HepG2 (cell line): Measurements from ENCODE around the gene FILIP1. TPM values are rescaled to one million over a fixed set of nuclear protein-coding genes. Genes with fewer than 3 reads are reported as not detected.

Experiments used
- ATAC-seq: fragments of 200-7000 bp; cut with Tn5 transposase; 3 replicates; pipeline ENCODE4 v1.9.1; 2020; ENCODE audit warnings: mild to moderate bottlenecking, moderate library complexity
- BruUV-seq: library from RNA; stranded (reverse); fragments of 400-500 nt; replicated peaks from 2 replicates; lab custom pipeline; 2021; lab: Mats Ljungman, UMichigan
- CTCF ChIA-PET: fragments of 300-600 bp; formaldehyde crosslinking; extraction: SDS; loops from one replicate; lab custom pipeline; 2021; ENCODE audit warnings: low total read pairs, inconsistent platforms, low intra/inter-chr PET ratio; lab: Yijun Ruan, JAX
- POLR2A ChIA-PET: fragments of 350-600 bp; sonication (Branson Sonifier 250); formaldehyde crosslinking; loops from one replicate; lab custom pipeline; 2020; ENCODE audit warnings: antibody characterized with exemption, inconsistent platforms; lab: Yijun Ruan, JAX
- DNase-seq: peaks from one replicate; pipeline ENCODE4 v3.0.0-alpha.2; 2015; ENCODE audit warnings: low spot score
- FAIRE-seq: peaks from 3 replicates; lab custom pipeline; 2011; peaks lifted over from hg19 to GRCh38; lab: Jason Lieb, UNC
- H2AFZ ChIP-seq: one replicate; pipeline ENCODE4 v1.6.1; 2011; ENCODE audit warnings: low read length, inconsistent platforms
- H3K27ac ChIP-seq: fragments of 300-600 bp; 3 replicates; pipeline ENCODE4 v1.8.0; 2011; ENCODE audit warnings: mixed run types, mild to moderate bottlenecking, mixed read lengths, low read length, inconsistent platforms; ENCODE audit not compliant: insufficient read depth; ENCODE audit errors: extremely low read length
- H3K27me3 ChIP-seq, 2 experiments: fragments of 200-600 bp in 1 of 2; 2 replicates in 1 of 2; 3 replicates in 1 of 2; pipeline versions ENCODE4 v1.6.0 to v1.8.0; 2011; ENCODE audit warnings: low read length in 2 of 2, mild to moderate bottlenecking in 2 of 2, moderate library complexity in 2 of 2, inconsistent platforms in 1 of 2; ENCODE audit not compliant: insufficient read depth in 2 of 2, control insufficient read depth in 1 of 2
- H3K36me3 ChIP-seq, 2 experiments: fragments of 200-600 bp in 1 of 2; replicated peaks in 1 of 2; 2 replicates in 1 of 2; 3 replicates in 1 of 2; pipeline versions ENCODE4 v1.5.1 to v1.8.0; 2011; ENCODE audit warnings: low read length in 2 of 2, inconsistent platforms in 1 of 2; ENCODE audit not compliant: insufficient read depth in 2 of 2, control insufficient read depth in 1 of 2
- H3K4me1 ChIP-seq: 2 replicates; pipeline ENCODE4 v1.5.1; 2012; ENCODE audit warnings: low read length, inconsistent platforms; ENCODE audit not compliant: insufficient read depth
- H3K4me2 ChIP-seq: 2 replicates; pipeline ENCODE4 v1.6.0; 2011; ENCODE audit warnings: low read depth, low read length, inconsistent platforms
- H3K4me3 ChIP-seq, 3 experiments: fragments of 200-600 bp in 1 of 3; sonication (generic), shearing (Covaris generic) in 1 of 3; replicated peaks in 1 of 3; 2 replicates each; pipeline ENCODE4 v1.5.1; 2011 to 2016; ENCODE audit warnings: low read length in 3 of 3, inconsistent platforms in 2 of 3, low read depth in 2 of 3, mild to moderate bottlenecking in 2 of 3, control low read depth in 1 of 3, mixed read lengths in 1 of 3; ENCODE audit not compliant: insufficient read depth in 1 of 3
- H3K79me2 ChIP-seq: one replicate; pipeline ENCODE4 v1.6.1; 2011; ENCODE audit warnings: low read length, inconsistent platforms; ENCODE audit not compliant: insufficient read depth
- H3K9ac ChIP-seq: 2 replicates; pipeline ENCODE4 v1.6.0; 2011; ENCODE audit warnings: mild to moderate bottlenecking, low read depth, low read length, inconsistent platforms; ENCODE audit not compliant: insufficient read depth
- H3K9me3 ChIP-seq: 2 replicates; pipeline ENCODE4 v1.5.1; 2012; ENCODE audit warnings: mild to moderate bottlenecking, low read length
- H4K20me1 ChIP-seq: 2 replicates; pipeline ENCODE4 v1.6.0; 2011; ENCODE audit warnings: inconsistent platforms, mild to moderate bottlenecking, low read length, moderate library complexity; ENCODE audit not compliant: insufficient read depth
- CTCF ChIP-seq: sonication (generic); formaldehyde crosslinking; IDR thresholded peaks from 2 replicates; pipeline ENCODE4 v1.5.0; 2020; ENCODE audit warnings: mild to moderate bottlenecking, missing genetic modification reagents, moderate library complexity
- DZIP1 ChIP-seq: sonication (generic); formaldehyde crosslinking; IDR thresholded peaks from 2 replicates; pipeline ENCODE4 v1.5.0; 2020; ENCODE audit warnings: mild to moderate bottlenecking, missing genetic modification reagents
- HDAC1 ChIP-seq: sonication (generic); formaldehyde crosslinking; IDR thresholded peaks from 2 replicates; pipeline ENCODE4 v1.5.1; 2020; ENCODE audit warnings: mild to moderate bottlenecking, missing genetic modification reagents
- KLF9 ChIP-seq: IDR thresholded peaks from 2 replicates; pipeline ENCODE4 v1.6.1; 2016; ENCODE audit warnings: low read depth
- MAZ ChIP-seq, 2 experiments: sonication (generic) in 1 of 2; formaldehyde crosslinking in 1 of 2; IDR thresholded peaks; 2 replicates each; pipeline versions ENCODE4 v1.5.0 to v1.6.1; 2012 to 2020; ENCODE audit warnings: low read depth in 2 of 2, mild to moderate bottlenecking in 2 of 2, borderline replicate concordance in 1 of 2, improper control_type of control experiment in 1 of 2, low read length in 1 of 2, missing genetic modification reagents in 1 of 2, moderate library complexity in 1 of 2
- MIXL1 ChIP-seq: IDR thresholded peaks from 2 replicates; pipeline ENCODE4 v1.6.1; 2016
- RAD21 ChIP-seq: fragments of 450-650 bp; formaldehyde crosslinking; IDR thresholded peaks from 2 replicates; pipeline ENCODE4 v1.5.0; 2020; ENCODE audit warnings: mild to moderate bottlenecking
- SMC3 ChIP-seq: IDR thresholded peaks from 2 replicates; pipeline ENCODE4 v1.6.1; 2011; ENCODE audit warnings: low read length, improper control_type of control experiment
- STAG1 ChIP-seq: sonication (generic); formaldehyde crosslinking; IDR thresholded peaks from 2 replicates; pipeline ENCODE4 v1.4.0; 2020; ENCODE audit warnings: missing genetic modification reagents
- ZBTB3 ChIP-seq: sonication (generic); formaldehyde crosslinking; IDR thresholded peaks from 2 replicates; pipeline ENCODE4 v1.4.0; 2020; ENCODE audit warnings: low read depth, mild to moderate bottlenecking, moderate library complexity, missing genetic modification reagents, borderline replicate concordance
- ZKSCAN5 ChIP-seq: sonication (generic); formaldehyde crosslinking; IDR thresholded peaks from 2 replicates; pipeline ENCODE4 v1.5.1; 2020; ENCODE audit warnings: mild to moderate bottlenecking, missing genetic modification reagents
- ZNF362 ChIP-seq: sonication (generic); formaldehyde crosslinking; IDR thresholded peaks from 2 replicates; pipeline ENCODE4 v1.4.0; 2020; ENCODE audit warnings: missing genetic modification reagents, mild to moderate bottlenecking, borderline replicate concordance
- ZNF501 ChIP-seq: sonication (generic); formaldehyde crosslinking; IDR thresholded peaks from 2 replicates; pipeline ENCODE4 v1.5.1; 2020; ENCODE audit warnings: mild to moderate bottlenecking, moderate library complexity, missing genetic modification reagents
- ZNF879 ChIP-seq: sonication (generic); formaldehyde crosslinking; IDR thresholded peaks from 2 replicates; pipeline ENCODE4 v1.8.1; 2023; ENCODE audit warnings: missing genetic modification reagents
- ZSCAN21 ChIP-seq: sonication (generic); formaldehyde crosslinking; IDR thresholded peaks from 2 replicates; pipeline ENCODE4 v1.8.0; 2022; ENCODE audit warnings: mild to moderate bottlenecking, missing genetic modification reagents, moderate library complexity, borderline replicate concordance
- ZSCAN9 ChIP-seq: IDR thresholded peaks from 2 replicates; pipeline ENCODE4 v1.6.1; 2016; ENCODE audit warnings: borderline replicate concordance
- WGBS: methylation state at CpG from one replicate; pipeline ENCODE4 v1.1.6; 2017; ENCODE audit warnings: low lambda C conversion rate; 5-methylcytosine and 5-hydroxymethylcytosine counted together
- in situ Hi-C: cut with HindIII; loops from 2 replicates; pipeline ENCODE4 v1.10.0; 2017; ENCODE audit warnings: low pct_unique_long_range_greater_than_20kb; ENCODE audit not compliant: extremely low pct_ligation_motif_present
- intact Hi-C: fragments of 100-400 bp; cut with micrococcal nuclease; formaldehyde crosslinking; loops from one replicate; pipeline ENCODE4 v1.10.0; 2022; ENCODE audit not compliant: unreplicated experiment
- polyA plus RNA-seq, 8 experiments: library from polyadenylated mRNA; depleted of rRNA in 3 of 8; stranded (reverse) in 7 of 8; unstranded in 1 of 8; fragments of >200 nt; fragmentation: Illumina TruSeq in 4 of 8; extraction: Trizol in 4 of 8; gene quantifications; 2 replicates each; pipeline versions ENCODE4 v1.2.1 to v1.2.3, GENCODE V29; 2011 to 2016; ENCODE audit warnings: low read depth in 4 of 8, missing spikeins in 1 of 8, mixed read lengths in 1 of 8; ENCODE audit not compliant: insufficient read depth in 1 of 8
- total RNA-seq, 5 experiments: library from RNA; depleted of rRNA; stranded (reverse); fragments of >200 nt; fragmentation: Illumina TruSeq; extraction: Trizol; gene quantifications; 2 replicates each; pipeline ENCODE4 v1.2.3, GENCODE V29; 2016; ENCODE audit warnings: low read depth in 1 of 5

Gene FILIP1
- total and polyA plus RNA-seq, 2 of the 13 experiments (the other 11 are each of a cell fraction or from before 2014, with no cell fraction given) = not detected

- no peaks in the 10 kb centered on the region for H3K4me1 ChIP-seq
- no peaks in the 10 kb centered on the region for H3K36me3 ChIP-seq
- H4K20me1 ChIP-seq = no peaks in the 10 kb centered on the region
- in situ Hi-C loops = no loop called here
- BruUV-seq = no TSS peak
- H3K9me3 ChIP-seq = no peaks in the 10 kb centered on the region
- intact Hi-C loops = loop anchor here (1.0 to 2.0 kb wide), 3 partner anchors 12 to 229 kb away; no protein-coding TSS in a partner anchor
- FAIRE-seq = peak; percentile 66
- H3K79me2 ChIP-seq = no peaks in the 10 kb centered on the region
- ChIA-PET CTCF (interaction anchor here (0.6 to 2.4 kb wide), 5 partner anchors 31 to 266 kb away, joined by 3 to 19 read pairs (median 3); no protein-coding TSS in a partner anchor), POLR2A (interaction anchor here (1.2 kb wide), 1 partner anchor 12 kb away, joined by 5 read pairs; the partner anchor contains the start of gene TMEM30A)
- H3K4me2 ChIP-seq = no peak overlapping the region
- 2% methylated on average over 3 of the region's 3 CpGs for WGBS
- H3K9ac ChIP-seq = no peak overlapping the region
- H3K27me3 ChIP-seq = no peaks in the 10 kb centered on the region
- H3K4me3 ChIP-seq = no peak overlapping the region
- H2AFZ ChIP-seq = no peak overlapping the region
- DNase-seq = peak; percentile 57
- no peak overlapping the region for H3K27ac ChIP-seq
- peak; percentile 56 for ATAC-seq
- TF ChIP-seq KLF9 (CRISPR knock-in tag) (no peak), HDAC1 (CRISPR knock-in tag) (no peak), MAZ (IDR thresholded peaks at IDR 0.05; ENCODE audit: borderline replicate concordance, low read depth, low read length) (no peak), MAZ (CRISPR knock-in tag; IDR thresholded peaks at IDR 0.05; ENCODE audit: low read depth) (no peak), ZBTB3 (no peak), ZNF501 (CRISPR knock-in tag) (no peak), CTCF (CRISPR knock-in tag) (peak; percentile 72), SMC3 (peak; percentile 67; the same call in 1 of the 2 replicates), ZKSCAN5 (no peak), ZSCAN21 (CRISPR knock-in tag) (no peak), DZIP1 (CRISPR knock-in tag) (no peak), MIXL1 (CRISPR knock-in tag) (0 out of 2 replicates have a peak, but pooled peaks have one; percentile 30), ZSCAN9 (CRISPR knock-in tag) (no peak), RAD21 (CRISPR knock-in tag) (peak; percentile 28; the same call in 1 of the 2 replicates), STAG1 (CRISPR knock-in tag) (peak; percentile 70), ZNF362 (no peak), ZNF879 (CRISPR knock-in tag) (no peak)
- TF ChIP-seq, all 625 proteins: peak for 5
These were observed 196.5 kb downstream of the FILIP1 start for GRCh38 chr6:75296811-75297779.
